Astrocyte of the spinal cord (primary cell): Measurements from ENCODE around the gene BRINP1.

ENCODE experiments used
- DNase-seq: peaks from one replicate; pipeline ENCODE4 v3.0.0; 2011; ENCODE audit warnings: low read depth, low spot score
- H3K4me3 ChIP-seq: 2 replicates; pipeline ENCODE4 v1.5.1; 2011; ENCODE audit warnings: low read depth, mild to moderate bottlenecking, low read length, moderate library complexity
- in situ Hi-C: cut with HindIII; loops from 2 replicates; pipeline ENCODE4 v1.10.0; 2017; ENCODE audit warnings: low sequenced_read_pairs
- TF ChIP-seq, protein P1 (sequence below): IDR thresholded peaks from 2 replicates; pipeline ENCODE4 v1.5.1; 2012; ENCODE audit warnings: low read depth, mild to moderate bottlenecking, low read length, inconsistent platforms

Gene BRINP1

DNA sequence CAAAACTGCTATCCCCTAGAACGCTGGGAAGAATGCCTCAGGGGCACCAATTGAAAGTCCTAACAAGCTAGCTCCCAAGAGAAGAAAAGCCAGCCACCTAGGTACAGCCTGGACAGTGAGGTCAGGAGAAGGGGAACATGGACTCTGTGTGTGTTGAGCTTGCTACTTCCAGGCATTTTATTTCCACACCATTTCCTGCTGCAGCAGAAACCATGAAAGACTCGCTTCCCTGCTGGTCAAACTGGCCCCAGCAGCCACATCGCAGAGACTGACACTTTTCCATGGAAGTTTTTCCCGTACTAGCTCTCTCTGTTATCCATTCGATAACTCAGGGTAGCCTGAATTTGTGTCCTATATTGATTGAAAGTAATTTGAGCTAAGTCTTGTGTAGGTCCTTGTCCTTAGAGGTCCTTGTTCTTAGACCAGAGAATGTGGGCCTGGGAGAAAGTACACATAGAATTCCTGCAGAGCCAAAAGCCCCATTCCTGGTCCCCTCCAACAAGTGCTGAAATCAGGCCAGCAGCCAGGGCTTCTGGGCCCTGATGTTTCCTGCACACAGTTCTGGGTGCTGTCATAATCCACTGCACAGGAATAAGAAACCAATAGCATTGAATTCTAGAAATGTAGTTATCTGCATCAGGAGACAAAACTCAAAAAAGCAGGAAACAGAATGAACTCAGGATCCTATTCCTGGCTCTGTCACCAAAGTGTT lies 96.6 kb downstream of the BRINP1 start:
- no peak overlapping the region for H3K4me3 ChIP-seq
- in situ Hi-C loops: no loop called here
- DNase-seq: no peak
- TF ChIP-seq, protein P1, sequence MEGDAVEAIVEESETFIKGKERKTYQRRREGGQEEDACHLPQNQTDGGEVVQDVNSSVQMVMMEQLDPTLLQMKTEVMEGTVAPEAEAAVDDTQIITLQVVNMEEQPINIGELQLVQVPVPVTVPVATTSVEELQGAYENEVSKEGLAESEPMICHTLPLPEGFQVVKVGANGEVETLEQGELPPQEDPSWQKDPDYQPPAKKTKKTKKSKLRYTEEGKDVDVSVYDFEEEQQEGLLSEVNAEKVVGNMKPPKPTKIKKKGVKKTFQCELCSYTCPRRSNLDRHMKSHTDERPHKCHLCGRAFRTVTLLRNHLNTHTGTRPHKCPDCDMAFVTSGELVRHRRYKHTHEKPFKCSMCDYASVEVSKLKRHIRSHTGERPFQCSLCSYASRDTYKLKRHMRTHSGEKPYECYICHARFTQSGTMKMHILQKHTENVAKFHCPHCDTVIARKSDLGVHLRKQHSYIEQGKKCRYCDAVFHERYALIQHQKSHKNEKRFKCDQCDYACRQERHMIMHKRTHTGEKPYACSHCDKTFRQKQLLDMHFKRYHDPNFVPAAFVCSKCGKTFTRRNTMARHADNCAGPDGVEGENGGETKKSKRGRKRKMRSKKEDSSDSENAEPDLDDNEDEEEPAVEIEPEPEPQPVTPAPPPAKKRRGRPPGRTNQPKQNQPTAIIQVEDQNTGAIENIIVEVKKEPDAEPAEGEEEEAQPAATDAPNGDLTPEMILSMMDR: no peak

DNA sequence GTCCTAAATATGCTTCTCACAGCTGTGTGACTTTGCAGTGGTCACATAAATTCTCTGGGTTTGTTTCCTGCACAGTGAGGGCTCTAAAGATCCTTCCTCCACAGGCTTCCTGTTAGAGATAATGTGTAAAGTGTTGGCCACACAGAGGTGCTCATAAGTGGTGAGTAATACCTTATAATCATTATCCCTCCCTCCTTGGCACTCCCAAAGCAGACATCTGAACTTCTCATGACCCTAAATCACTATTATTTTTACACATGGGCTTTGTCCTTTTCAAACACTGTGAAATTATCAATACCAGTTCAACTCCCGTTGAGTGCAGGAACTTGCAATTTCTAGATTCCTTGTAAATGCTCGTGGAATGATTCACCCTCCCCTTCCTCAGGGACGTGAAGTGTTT lies 100.2 kb downstream of the BRINP1 start:
- H3K4me3 ChIP-seq: no peak overlapping the region
- TF ChIP-seq, protein P1: no peak
- DNase-seq: no peak

DNA sequence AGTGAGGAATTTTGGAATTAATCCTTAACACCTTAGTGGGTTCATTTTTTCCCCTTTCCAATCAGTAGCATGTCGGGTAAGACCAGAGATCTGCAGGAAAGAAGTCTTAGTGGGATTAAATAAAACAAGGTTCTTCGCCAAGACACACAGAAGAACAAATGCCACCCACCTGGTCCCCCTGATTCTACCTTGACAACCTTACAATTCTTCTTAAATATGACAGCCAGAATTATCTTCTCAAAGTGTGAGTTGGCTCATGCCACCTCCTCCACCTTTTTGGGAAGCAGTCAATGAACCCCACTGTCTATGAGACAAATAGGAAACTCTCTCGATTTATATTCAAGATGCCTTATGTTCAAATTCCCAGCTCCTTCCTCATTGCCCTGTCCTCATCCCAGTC lies 105.1 kb downstream of the BRINP1 start:
- DNase-seq: no peak
- TF ChIP-seq, protein P1: no peak
- in situ Hi-C loops: no loop called here
- no peak overlapping the region for H3K4me3 ChIP-seq

More for the DNA sequence above, 100.2 kb downstream of the BRINP1 start:
- in situ Hi-C loops: no loop called here

DNA sequence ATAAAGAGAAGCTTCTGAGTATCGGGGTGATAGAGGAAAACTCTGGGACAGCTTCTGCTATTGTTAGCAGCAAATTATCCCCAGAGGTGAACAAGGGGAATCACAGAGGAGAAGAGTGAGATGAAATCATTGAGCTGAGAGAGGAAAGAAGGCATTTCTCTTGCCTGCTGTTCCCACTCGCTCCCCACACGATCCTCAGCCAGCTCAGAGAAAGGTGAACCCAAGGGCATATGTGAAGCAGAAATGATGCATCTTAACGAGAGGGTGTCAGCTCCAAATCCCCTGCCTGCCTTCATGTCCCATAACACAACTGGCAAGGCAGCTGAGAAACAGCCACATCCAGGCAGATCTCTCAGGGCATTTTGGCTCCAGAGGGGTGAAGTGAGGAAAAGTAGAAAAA lies 111.6 kb downstream of the BRINP1 start:
- in situ Hi-C loops: no loop called here
- TF ChIP-seq, protein P1: no peak

DNA sequence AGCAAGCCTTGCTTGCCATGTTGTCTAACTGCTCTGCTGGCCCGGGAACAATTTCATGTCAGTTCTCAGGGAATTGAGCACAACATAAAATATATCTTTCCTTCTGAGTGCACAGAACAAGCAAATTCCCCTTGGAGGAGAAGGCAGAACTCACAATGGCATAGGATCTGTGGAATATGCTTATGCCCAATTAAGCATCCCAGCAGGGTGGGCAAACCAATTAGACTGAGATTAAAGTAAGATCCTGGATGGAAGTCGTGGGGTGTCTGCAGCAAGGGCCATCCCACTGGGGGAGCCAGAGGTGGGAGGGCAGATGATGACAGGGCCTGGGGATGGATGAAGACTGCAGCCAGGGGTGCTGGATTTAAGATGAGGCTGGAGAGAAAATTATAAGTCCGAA lies 114.1 kb downstream of the BRINP1 start:
- TF ChIP-seq, protein P1: no peak
- in situ Hi-C loops: no loop called here
- DNase-seq: no peak
- no peak overlapping the region for H3K4me3 ChIP-seq

More for the DNA sequence above, 111.6 kb downstream of the BRINP1 start:
- no peak overlapping the region for H3K4me3 ChIP-seq
- DNase-seq: no peak

DNA sequence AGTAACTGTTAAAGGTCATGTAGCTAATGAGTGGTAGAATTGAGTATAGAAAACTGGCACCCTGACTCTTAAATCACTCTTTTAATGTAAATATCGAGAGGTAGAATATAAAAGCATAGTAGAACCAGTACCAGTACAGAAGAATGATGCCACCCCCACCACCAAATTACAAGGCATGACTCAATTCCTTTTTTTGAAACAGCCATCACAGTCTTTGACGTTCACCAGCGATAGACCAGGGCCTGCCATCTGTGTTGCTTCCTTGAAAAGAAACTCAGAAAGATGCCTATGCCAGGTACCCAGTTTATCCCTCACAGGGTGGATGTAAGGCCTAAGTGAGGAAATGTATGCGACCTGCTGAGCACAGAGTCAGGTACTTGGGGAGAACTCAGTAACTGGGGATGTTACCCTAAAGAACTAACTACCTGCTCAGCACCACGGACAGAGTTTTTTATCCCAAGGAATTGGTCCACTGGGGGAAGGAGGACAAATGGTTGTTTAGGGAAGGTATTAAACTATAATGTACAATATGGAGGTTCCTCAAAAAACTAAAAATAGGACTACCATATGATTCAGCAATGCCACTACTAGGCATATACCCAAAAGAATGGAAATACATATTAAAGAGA lies 116.5 kb downstream of the BRINP1 start:
- TF ChIP-seq, protein P1: no peak
- in situ Hi-C loops: no loop called here
- DNase-seq: no peak
- no peak overlapping the region for H3K4me3 ChIP-seq
